SK-N-SH (cell line): Measurements from ENCODE around the gene ACBD7. TPM values are rescaled to one million over a fixed set of nuclear protein-coding genes. Genes with fewer than 3 reads are reported as not detected.

Source experiments
- CTCF ChIA-PET: fragments of 300-600, 350-600 bp; formaldehyde crosslinking; extraction: SDS; loops from one replicate; lab custom pipeline; 2021; lab: Yijun Ruan, JAX
- POLR2A ChIA-PET: fragments of 350-600 bp; sonication (Branson Sonifier 250); formaldehyde crosslinking; extraction: SDS; loops from one replicate; lab custom pipeline; 2020; ENCODE audit warnings: antibody characterized with exemption, inconsistent platforms; lab: Yijun Ruan, JAX
- DNase-seq: peaks from one replicate; pipeline ENCODE4 v3.0.0; 2012
- H2AFZ ChIP-seq: fragments of 200-600 bp; sonication (generic); 2 replicates; pipeline ENCODE4 v1.8.1; 2016; ENCODE audit warnings: antibody characterized with exemption, mild to moderate bottlenecking, low read depth
- H3F3A ChIP-seq: fragments of 200-600 bp; sonication (generic); replicated peaks from 2 replicates; pipeline ENCODE3; 2016; ENCODE audit warnings: antibody characterized with exemption, mild to moderate bottlenecking; ENCODE audit not compliant: insufficient read depth
- H3K27ac ChIP-seq, 2 experiments: fragments of 200-500 bp in 1 of 2; fragments of 200-600 bp in 1 of 2; sonication (Bioruptor generic) in 1 of 2; sonication (generic), shearing (Covaris generic) in 1 of 2; 2 replicates each; pipeline versions ENCODE4 v1.5.1 to v1.6.1; 2014 to 2016; ENCODE audit warnings: low read depth in 2 of 2, inconsistent platforms in 1 of 2, low read length in 1 of 2, mild to moderate bottlenecking in 1 of 2, mixed read lengths in 1 of 2
- H3K27me3 ChIP-seq: fragments of 200-600 bp; sonication (generic), shearing (Covaris generic); 2 replicates; pipeline ENCODE4 v1.6.1; 2016; ENCODE audit warnings: mixed run types; ENCODE audit not compliant: insufficient read depth
- H3K36me3 ChIP-seq, 2 experiments: fragments of 200-500 bp in 1 of 2; fragments of 200-600 bp in 1 of 2; sonication (Bioruptor generic) in 1 of 2; sonication (generic) in 1 of 2; replicated peaks in 1 of 2; 2 replicates each; pipeline versions ENCODE3 to v1.5.1; 2014 to 2016; ENCODE audit warnings: low read length in 1 of 2, mild to moderate bottlenecking in 1 of 2; ENCODE audit not compliant: insufficient read depth in 2 of 2, control insufficient read depth in 1 of 2
- H3K4me1 ChIP-seq, 2 experiments: fragments of 200-500 bp in 1 of 2; fragments of 200-600 bp in 1 of 2; sonication (Bioruptor generic) in 1 of 2; sonication (generic), shearing (Covaris generic) in 1 of 2; 2 replicates each; pipeline versions ENCODE4 v1.5.1 to v1.6.1; 2014 to 2016; ENCODE audit warnings: low read depth in 1 of 2, low read length in 1 of 2, mixed run types in 1 of 2; ENCODE audit not compliant: insufficient read depth in 2 of 2, control insufficient read depth in 1 of 2
- H3K4me2 ChIP-seq: fragments of 200-600 bp; sonication (generic), shearing (Covaris generic); 2 replicates; pipeline ENCODE4 v1.6.1; 2017; ENCODE audit warnings: mixed run types
- H3K4me3 ChIP-seq, 2 experiments: fragments of 200-500 bp in 1 of 2; fragments of 200-600 bp in 1 of 2; sonication (Bioruptor generic) in 1 of 2; sonication (generic), shearing (Covaris generic) in 1 of 2; 2 replicates each; pipeline versions ENCODE4 v1.5.1 to v1.8.1; 2014 to 2016; ENCODE audit warnings: low read depth in 2 of 2, inconsistent platforms in 1 of 2, low read length in 1 of 2, mild to moderate bottlenecking in 1 of 2, mixed read lengths in 1 of 2, moderate library complexity in 1 of 2
- H3K79me2 ChIP-seq: fragments of 200-600 bp; sonication (generic); 2 replicates; pipeline ENCODE4 v1.8.1; 2017; ENCODE audit warnings: mild to moderate bottlenecking; ENCODE audit not compliant: insufficient read depth
- H3K9ac ChIP-seq: fragments of 200-600 bp; sonication (generic); 2 replicates; pipeline ENCODE4 v1.6.1; 2017; ENCODE audit warnings: mixed run types
- H3K9me2 ChIP-seq: fragments of 200-600 bp; sonication (generic); 2 replicates; pipeline ENCODE4 v1.6.1; 2017; ENCODE audit warnings: mixed run types
- H3K9me3 ChIP-seq: fragments of 200-600 bp; sonication (generic); 2 replicates; pipeline ENCODE4 v1.6.1; 2017; ENCODE audit warnings: mixed run types, mild to moderate bottlenecking, moderate library complexity
- H4K20me1 ChIP-seq: fragments of 200-600 bp; sonication (generic); 2 replicates; pipeline ENCODE4 v1.6.1; 2017; ENCODE audit warnings: mild to moderate bottlenecking, mixed run types; ENCODE audit not compliant: insufficient read depth
- ELF1 ChIP-seq: IDR thresholded peaks from 2 replicates; pipeline ENCODE4 v1.4.0; 2012
- EP300 ChIP-seq, 2 experiments: IDR thresholded peaks; 2 replicates each; pipeline versions ENCODE4 v1.4.0 to v1.6.1; 2012; ENCODE audit warnings: borderline replicate concordance in 1 of 2, low read depth in 1 of 2, low read length in 1 of 2
- EZH2phosphoT487 ChIP-seq: fragments of 200-600 bp; sonication (generic); IDR thresholded peaks from 2 replicates; pipeline ENCODE4 v1.6.1; 2017; ENCODE audit warnings: low read depth, mixed run types, mild to moderate bottlenecking, antibody characterized with exemption, moderate library complexity, borderline replicate concordance
- FOSL2 ChIP-seq: IDR thresholded peaks from 2 replicates; pipeline ENCODE4 v1.4.0; 2012; ENCODE audit warnings: low read depth, mild to moderate bottlenecking, moderate library complexity, borderline replicate concordance
- FOXJ3 ChIP-seq: sonication (generic); formaldehyde crosslinking; IDR thresholded peaks from 2 replicates; pipeline ENCODE4 v1.5.1; 2020; ENCODE audit warnings: mild to moderate bottlenecking, missing genetic modification reagents
- GABPA ChIP-seq: IDR thresholded peaks from 2 replicates; pipeline ENCODE4 v1.4.0; 2012; ENCODE audit warnings: low read depth, mild to moderate bottlenecking
- JUND ChIP-seq: IDR thresholded peaks from 2 replicates; pipeline ENCODE4 v1.4.0; 2012
- MXI1 ChIP-seq: IDR thresholded peaks from 2 replicates; pipeline ENCODE4 v1.6.1; 2012; ENCODE audit warnings: mild to moderate bottlenecking, low read depth, low read length, improper control_type of control experiment
- NFIC ChIP-seq: IDR thresholded peaks from 2 replicates; pipeline ENCODE4 v1.4.0; 2012; ENCODE audit warnings: borderline replicate concordance
- NRF1 ChIP-seq: IDR thresholded peaks from 2 replicates; pipeline ENCODE4 v1.6.1; 2012; ENCODE audit warnings: low read depth, mild to moderate bottlenecking, low read length
- RAD21 ChIP-seq: IDR thresholded peaks from 2 replicates; pipeline ENCODE4 v1.6.1; 2012; ENCODE audit warnings: mild to moderate bottlenecking, low read length
- REST ChIP-seq: IDR thresholded peaks from 2 replicates; pipeline ENCODE4 v1.6.1; 2012; ENCODE audit warnings: mild to moderate bottlenecking, low read depth, low read length, moderate library complexity
- RFX5 ChIP-seq: IDR thresholded peaks from 2 replicates; pipeline ENCODE4 v1.6.1; 2012; ENCODE audit warnings: mild to moderate bottlenecking, improper control_type of control experiment, low read length
- RXRA ChIP-seq: IDR thresholded peaks from 2 replicates; pipeline ENCODE4 v1.4.0; 2012; ENCODE audit warnings: low read depth, mild to moderate bottlenecking, borderline replicate concordance
- SMC3 ChIP-seq: IDR thresholded peaks from 2 replicates; pipeline ENCODE4 v1.6.1; 2012; ENCODE audit warnings: low read depth, low read length, improper control_type of control experiment
- TCF12 ChIP-seq: IDR thresholded peaks from 2 replicates; pipeline ENCODE4 v1.4.0; 2012
- TEAD4 ChIP-seq: IDR thresholded peaks from 2 replicates; pipeline ENCODE4 v1.4.0; 2012; ENCODE audit warnings: mild to moderate bottlenecking, borderline replicate concordance; ENCODE audit not compliant: insufficient read depth
- ZBTB33 ChIP-seq: IDR thresholded peaks from 2 replicates; pipeline ENCODE4 v1.4.0; 2012; ENCODE audit warnings: low read depth, borderline replicate concordance
- WGBS: methylation state at CpG from one replicate; pipeline ENCODE4 v1.1.6; 2017; ENCODE audit warnings: low lambda C conversion rate; 5-methylcytosine and 5-hydroxymethylcytosine counted together
- polyA plus RNA-seq, 3 experiments: library from polyadenylated mRNA; depleted of rRNA; stranded (reverse); fragments of >200 nt; gene quantifications; 2 replicates each; pipeline ENCODE4 v1.2.3, GENCODE V29; 2012
- TF ChIP-seq, protein P1 (sequence below): IDR thresholded peaks from 2 replicates; pipeline ENCODE4 v1.4.0; 2012; ENCODE audit warnings: low read depth
- TF ChIP-seq, protein P2 (sequence below): fragments of 150-350 bp; IDR thresholded peaks from 2 replicates; pipeline ENCODE4 v1.6.1; 2016; ENCODE audit warnings: mild to moderate bottlenecking, low read depth, low read length
- TF ChIP-seq, protein P3 (sequence below): IDR thresholded peaks from 2 replicates; pipeline ENCODE4 v1.4.0; 2012; ENCODE audit warnings: low read depth, borderline replicate concordance

The ACBD7 gene
- polyA plus RNA-seq, 1 of the 3 experiments (the other 2 are of a cell fraction): 0.92 TPM

GRCh38 chr10:15088428-15089261, at the start of gene ACBD7 (continued):
- TF ChIP-seq, protein P1, sequence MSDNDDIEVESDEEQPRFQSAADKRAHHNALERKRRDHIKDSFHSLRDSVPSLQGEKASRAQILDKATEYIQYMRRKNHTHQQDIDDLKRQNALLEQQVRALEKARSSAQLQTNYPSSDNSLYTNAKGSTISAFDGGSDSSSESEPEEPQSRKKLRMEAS: peak; percentile 93
- TF ChIP-seq NRF1: no peak
- TF ChIP-seq ELF1: no peak
- TF ChIP-seq TCF12: no peak
- no peak for TF ChIP-seq EP300 (IDR thresholded peaks at IDR 0.05; ENCODE audit: borderline replicate concordance in 1 of 2, low read depth in 1 of 2, low read length in 1 of 2)
- TF ChIP-seq FOSL2: no peak
- no peak for TF ChIP-seq FOXJ3 (CRISPR knock-in tag)
- TF ChIP-seq, all 33 proteins: peak for 6

GRCh38 chr10:15137636-15138035, 49.1 kb upstream of the ACBD7 start:
- H3K4me1 ChIP-seq: peaks cover 0 to 5% of the 10 kb centered on the region in 2 experiments; a peak in 2 of 4 replicates
- H3F3A ChIP-seq: no peaks in the 10 kb centered on the region
- no peaks in the 10 kb centered on the region for H3K9me2 ChIP-seq
- H3K4me3 ChIP-seq: no peak overlapping the region
- no peak for DNase-seq
- 100% methylated on average over 1 of the region's 1 CpG for WGBS
- no peak overlapping the region for H2AFZ ChIP-seq
- H3K27ac ChIP-seq: no peak overlapping the region
- ChIA-PET CTCF (interaction anchor here (0.9 kb wide), 1 partner anchor 30 kb away, joined by 4 read pairs; no protein-coding TSS in a partner anchor), POLR2A (no interaction called here)
- H3K27me3 ChIP-seq: no peaks in the 10 kb centered on the region
- no peak overlapping the region for H3K4me2 ChIP-seq
- peaks cover 22% of the 10 kb centered on the region; the same call in 1 of the 2 replicates for H3K79me2 ChIP-seq
- H3K9ac ChIP-seq: no peak overlapping the region
- peaks cover 25 to 31% of the 10 kb centered on the region in 2 experiments for H3K36me3 ChIP-seq
- H4K20me1 ChIP-seq: 0 out of 2 replicates have a peak, but pooled peaks cover 2% of the 10 kb centered on the region
- H3K9me3 ChIP-seq: no peaks in the 10 kb centered on the region
- TF ChIP-seq, protein P2, sequence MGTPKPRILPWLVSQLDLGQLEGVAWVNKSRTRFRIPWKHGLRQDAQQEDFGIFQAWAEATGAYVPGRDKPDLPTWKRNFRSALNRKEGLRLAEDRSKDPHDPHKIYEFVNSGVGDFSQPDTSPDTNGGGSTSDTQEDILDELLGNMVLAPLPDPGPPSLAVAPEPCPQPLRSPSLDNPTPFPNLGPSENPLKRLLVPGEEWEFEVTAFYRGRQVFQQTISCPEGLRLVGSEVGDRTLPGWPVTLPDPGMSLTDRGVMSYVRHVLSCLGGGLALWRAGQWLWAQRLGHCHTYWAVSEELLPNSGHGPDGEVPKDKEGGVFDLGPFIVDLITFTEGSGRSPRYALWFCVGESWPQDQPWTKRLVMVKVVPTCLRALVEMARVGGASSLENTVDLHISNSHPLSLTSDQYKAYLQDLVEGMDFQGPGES: no peak
- TF ChIP-seq MXI1: no peak
- TF ChIP-seq NFIC: no peak
- no peak for TF ChIP-seq RAD21
- no peak for TF ChIP-seq RFX5
- TF ChIP-seq RXRA: no peak
- TF ChIP-seq GABPA: no peak
- TF ChIP-seq FOSL2: no peak
- TF ChIP-seq REST: no peak
- no peak for TF ChIP-seq EZH2phosphoT487
- TF ChIP-seq TEAD4: no peak
- no peak for TF ChIP-seq ZBTB33
- no peak for TF ChIP-seq JUND
- TF ChIP-seq NRF1: no peak
- no peak for TF ChIP-seq SMC3
- TF ChIP-seq, protein P3, sequence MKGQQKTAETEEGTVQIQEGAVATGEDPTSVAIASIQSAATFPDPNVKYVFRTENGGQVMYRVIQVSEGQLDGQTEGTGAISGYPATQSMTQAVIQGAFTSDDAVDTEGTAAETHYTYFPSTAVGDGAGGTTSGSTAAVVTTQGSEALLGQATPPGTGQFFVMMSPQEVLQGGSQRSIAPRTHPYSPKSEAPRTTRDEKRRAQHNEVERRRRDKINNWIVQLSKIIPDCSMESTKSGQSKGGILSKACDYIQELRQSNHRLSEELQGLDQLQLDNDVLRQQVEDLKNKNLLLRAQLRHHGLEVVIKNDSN: no peak
